OCI-LY3 (cell line): Measurements from ENCODE around the gene PLA2G4D.

Experiments
- EZH2phosphoT487 ChIP-seq: fragments of 200-600 bp; shearing (Covaris generic); IDR thresholded peaks from 2 replicates; pipeline ENCODE4 v1.6.1; 2018; ENCODE audit warnings: antibody characterized with exemption, mixed run types, low read depth
- TF ChIP-seq, protein P1 (sequence below): fragments of 200-600, 300-600 bp; sonication (generic); IDR thresholded peaks from 2 replicates; pipeline ENCODE4 v1.5.1; 2014; ENCODE audit warnings: antibody characterized with exemption, low read length, low read depth

DNA sequence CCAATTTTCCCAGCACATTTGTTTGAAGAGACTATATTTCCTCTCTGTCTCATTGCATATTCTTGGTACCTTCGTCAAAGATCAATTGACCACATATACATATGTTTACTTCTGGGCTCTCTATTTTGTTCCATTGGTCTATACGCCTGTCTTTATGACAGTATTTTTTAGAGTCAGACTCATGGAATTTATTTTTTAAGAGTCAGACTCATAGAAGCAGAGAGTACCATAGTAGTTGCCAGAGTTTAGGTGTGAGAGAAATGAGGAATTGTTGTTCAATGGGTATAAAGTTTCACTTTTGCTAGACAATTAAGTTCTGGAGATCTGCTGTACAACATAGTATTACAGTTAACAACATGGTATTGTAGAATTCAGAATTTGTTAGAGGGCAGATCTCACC lies 35.0 kb upstream of the PLA2G4D start:
- TF ChIP-seq, protein P1, sequence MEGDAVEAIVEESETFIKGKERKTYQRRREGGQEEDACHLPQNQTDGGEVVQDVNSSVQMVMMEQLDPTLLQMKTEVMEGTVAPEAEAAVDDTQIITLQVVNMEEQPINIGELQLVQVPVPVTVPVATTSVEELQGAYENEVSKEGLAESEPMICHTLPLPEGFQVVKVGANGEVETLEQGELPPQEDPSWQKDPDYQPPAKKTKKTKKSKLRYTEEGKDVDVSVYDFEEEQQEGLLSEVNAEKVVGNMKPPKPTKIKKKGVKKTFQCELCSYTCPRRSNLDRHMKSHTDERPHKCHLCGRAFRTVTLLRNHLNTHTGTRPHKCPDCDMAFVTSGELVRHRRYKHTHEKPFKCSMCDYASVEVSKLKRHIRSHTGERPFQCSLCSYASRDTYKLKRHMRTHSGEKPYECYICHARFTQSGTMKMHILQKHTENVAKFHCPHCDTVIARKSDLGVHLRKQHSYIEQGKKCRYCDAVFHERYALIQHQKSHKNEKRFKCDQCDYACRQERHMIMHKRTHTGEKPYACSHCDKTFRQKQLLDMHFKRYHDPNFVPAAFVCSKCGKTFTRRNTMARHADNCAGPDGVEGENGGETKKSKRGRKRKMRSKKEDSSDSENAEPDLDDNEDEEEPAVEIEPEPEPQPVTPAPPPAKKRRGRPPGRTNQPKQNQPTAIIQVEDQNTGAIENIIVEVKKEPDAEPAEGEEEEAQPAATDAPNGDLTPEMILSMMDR: no peak
- no peak for TF ChIP-seq EZH2phosphoT487
